Stimulated activated CD4-positive, alpha-beta T cell treated with anti-CD3 and anti-CD28 coated beads, Interleukin-1b, Interleukin-23, amount 100 ng/mL, for 48 hours (primary cell): ENCODE measurements around the gene ST7L.

Experiments used
- DNase-seq: peaks from one replicate; pipeline ENCODE4 v3.0.0-alpha.2; 2020

ST7L gene

DNA sequence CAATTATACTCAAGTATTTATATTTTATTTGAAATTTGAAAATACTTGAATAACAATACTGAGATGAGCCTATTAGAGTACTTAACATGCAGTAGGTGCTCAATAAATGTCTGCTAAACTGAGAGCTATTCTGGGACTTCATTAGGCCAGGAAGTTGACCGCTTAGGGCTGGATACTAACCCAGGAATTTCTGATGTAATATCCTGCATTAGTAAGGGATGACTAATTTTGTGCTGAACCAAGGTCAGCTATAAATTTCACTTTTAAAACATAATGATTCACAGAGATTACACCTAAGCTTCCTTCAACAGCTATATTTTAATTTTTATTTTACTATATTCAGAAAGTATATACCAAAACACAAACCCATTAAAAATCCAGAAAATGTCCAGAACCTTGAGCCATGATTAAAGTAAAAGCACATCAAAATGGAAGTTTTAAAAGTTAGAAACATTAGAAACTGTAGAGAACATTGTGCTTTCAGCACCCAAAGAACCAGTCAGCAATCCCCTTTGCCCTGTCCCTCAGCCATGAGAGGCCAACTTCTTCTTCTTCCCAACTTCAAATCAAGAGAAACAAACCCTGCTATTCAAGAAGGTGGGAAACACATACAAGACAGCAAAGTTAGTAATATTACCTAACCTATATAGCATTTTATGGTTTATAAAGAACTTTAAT, 74.8 kb downstream of the ST7L start:
- no peak for DNase-seq

DNA sequence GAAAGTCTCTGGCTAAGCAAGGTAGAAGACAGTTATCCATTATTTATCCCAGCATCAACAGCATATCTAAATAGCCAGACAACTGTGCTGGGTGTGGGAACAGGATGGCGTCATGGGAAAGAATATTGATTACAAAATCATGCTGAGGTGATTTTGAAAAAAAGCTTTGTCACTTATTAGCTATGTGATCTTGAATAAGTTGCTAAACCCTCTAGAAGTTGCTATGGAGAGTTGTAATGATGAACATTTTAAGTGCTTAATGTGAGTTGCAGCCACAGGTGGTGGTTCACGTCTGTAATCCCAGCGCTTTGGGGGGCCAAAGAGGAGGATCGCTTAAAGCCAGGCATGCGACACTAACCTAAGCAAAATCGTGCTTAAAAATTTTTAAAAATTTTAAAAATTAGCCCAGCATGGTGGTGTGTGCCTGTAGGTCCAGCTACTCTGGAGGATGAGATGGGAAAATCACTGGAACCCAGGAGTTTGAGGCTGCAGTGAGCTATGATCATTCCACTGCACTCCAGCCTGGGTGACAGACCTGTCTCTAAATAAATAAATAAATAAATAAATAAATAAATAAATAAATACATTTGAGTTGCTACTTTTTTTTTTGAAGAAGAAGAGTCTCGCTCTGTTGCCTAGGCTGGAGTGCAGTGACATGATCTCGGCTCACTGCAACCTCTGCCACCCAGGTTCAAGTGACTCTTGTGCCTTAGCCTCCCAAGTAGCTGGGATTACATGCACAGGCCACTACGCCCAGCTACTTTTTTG, 76.6 kb downstream of the ST7L start:
- DNase-seq: no peak

DNA sequence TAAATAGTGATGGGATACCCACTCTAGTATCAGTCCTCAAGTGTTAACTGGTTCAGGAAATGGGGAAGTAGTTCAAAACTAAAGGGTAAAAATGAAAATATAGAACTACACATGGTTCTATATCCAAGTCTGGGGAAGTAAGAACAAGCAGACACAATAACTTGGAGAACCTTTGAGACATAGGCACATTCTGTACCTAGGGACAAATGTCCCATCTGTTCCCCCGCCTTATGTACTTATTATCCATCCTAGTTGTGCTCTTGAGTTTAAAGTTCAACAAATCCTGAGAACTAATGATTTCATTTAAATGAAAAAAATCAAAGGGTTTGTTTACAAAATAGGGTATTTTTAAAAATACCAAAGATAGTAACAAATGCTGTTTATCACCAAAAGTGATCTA, 77.6 kb downstream of the ST7L start:
- no peak for DNase-seq

DNA sequence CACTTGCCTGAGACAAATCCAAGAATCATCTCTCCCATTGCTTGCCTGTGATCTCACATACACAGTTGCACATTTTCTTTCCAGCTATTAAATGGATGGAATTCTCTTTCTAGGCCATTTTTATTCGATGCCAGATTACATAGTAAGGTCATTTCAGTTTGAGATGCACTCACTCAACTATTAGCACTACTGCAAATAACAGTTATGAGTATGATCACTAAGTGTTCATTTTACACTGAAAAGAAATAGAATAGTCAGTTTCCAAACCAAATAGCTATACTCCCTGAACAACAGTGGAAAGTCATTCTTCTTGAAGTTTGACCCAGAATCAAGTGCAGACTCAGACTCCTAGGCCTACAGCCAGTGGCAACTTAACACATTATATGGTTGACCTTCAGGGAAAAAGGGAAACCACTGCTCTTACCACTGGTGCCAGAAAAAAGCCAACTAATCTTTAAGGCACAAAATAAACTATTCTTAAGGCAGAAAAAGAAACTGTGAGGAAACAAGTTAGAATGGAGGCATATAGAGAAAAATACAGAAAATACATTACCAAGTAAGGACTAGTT, 78.6 kb downstream of the ST7L start:
- no peak for DNase-seq

DNA sequence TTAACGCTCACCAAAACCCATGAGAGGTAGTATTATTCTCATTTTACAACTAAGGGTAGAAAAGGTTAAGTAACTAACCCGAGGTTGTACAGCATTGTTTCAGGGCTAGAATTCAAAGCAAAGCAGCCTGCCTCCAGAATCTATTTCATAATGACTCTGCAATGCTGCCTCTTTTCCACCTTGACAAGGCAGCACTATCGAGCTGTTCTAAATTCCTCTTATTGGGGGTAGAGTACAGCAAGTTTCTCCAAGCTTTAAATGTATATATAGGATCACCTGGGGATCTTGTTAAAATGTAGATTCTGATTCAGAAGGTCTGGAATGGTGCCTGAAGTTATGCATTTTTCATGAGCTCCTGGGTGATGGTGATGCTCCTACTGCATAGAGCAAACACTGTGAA, 80.1 kb downstream of the ST7L start:
- DNase-seq: no peak

DNA sequence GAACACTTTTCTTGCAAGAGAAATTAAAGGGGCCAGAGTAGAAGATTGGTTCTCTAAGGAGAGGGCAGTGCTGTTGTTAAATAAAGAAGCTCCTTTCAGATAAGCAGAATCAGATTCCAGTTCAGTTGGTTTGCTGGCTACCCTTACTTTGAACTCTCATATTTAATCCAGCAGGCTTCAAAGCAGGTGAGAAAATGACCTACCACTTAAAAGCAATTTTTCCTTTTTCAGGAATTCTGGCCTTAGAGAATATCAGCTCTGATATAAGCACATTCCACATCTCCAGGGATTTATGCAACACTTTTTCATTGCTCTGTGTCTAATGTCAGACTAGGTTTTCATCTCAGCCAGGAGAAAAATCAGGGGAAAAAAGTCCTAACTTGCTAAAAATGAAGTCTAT, 81.5 kb downstream of the ST7L start:
- DNase-seq: no peak

- no peak for DNase-seq
Measured at GRCh38 chr1:112536561-112536960, 82.4 kb downstream of the ST7L start.

GRCh38 chr1:112533029-112533428, 85.9 kb downstream of the ST7L start:
- no peak for DNase-seq

DNA sequence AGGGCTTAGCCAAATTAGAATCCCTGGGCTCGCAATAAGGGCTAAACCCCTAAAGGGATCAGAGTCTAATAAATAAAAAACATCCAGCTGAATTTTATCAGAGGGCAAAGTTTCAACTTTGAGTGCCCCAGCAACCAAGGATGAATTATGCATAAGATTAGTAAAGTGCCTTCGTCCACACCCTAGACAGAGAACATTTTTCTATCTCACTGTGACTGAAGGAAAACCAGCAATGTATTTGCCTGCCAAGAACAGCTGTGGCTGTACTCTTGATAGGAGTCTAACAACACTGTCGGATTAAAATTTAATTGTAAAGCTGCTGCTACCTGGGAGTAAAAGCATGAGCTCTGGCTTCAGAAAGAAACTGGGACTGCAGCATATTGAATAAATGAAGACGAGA, 86.9 kb downstream of the ST7L start:
- DNase-seq: no peak

DNA sequence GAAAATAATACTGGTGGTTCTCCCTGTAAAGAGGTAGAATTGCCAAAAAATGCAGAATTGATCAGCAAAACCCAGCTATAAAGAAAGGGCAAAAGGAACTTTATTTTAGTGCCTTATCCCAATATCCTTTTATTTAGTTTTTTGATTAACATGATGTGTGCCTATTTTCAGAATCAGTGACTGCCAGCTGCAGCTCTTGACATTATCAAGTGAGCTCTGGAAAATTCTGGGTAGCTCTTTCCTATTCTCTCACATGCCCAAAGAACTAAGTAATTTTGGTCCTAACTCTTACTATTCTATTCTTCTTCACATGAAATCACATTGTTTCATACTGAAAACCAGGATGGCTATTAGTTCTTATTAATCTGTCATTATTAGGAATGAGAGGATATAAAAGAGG, 88.1 kb downstream of the ST7L start:
- no peak for DNase-seq

DNA sequence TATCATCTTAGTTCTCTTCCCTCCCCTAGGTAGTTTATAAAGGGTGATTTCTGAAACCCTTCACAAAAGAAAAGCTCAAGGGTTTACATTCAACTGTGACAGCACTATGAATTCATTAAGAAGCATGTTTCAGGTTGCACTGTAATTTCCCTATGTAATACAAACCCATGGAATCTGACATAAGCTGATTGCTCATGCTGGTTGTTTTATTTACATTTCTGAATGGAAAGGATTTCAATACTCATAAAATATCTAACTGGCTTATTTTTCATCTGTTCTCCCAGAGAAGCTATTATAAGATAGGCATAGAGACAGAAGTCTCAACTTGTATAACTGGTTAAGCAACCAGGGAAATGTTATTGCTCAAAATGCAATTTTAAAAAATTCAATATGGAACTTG, 89.6 kb downstream of the ST7L start:
- no peak for DNase-seq

DNA sequence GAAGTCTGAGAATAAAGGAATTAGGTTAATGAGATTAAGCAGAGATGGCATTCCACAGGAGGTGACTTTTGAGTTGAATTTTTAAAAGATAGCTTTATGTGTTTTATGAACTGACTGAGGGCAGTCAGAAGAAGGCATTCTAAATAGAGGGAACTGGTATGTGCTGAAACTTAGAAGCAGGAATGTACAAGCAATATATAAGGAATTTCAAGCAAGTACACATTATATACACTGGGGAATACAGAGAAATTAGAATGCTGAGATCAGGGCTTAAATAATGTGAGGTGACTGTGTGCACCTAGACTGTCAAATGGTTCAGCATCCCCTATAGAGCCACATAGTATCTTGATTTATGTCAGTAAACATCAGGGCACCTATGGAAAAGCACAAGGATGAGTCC, 90.9 kb downstream of the ST7L start:
- DNase-seq: no peak

DNA sequence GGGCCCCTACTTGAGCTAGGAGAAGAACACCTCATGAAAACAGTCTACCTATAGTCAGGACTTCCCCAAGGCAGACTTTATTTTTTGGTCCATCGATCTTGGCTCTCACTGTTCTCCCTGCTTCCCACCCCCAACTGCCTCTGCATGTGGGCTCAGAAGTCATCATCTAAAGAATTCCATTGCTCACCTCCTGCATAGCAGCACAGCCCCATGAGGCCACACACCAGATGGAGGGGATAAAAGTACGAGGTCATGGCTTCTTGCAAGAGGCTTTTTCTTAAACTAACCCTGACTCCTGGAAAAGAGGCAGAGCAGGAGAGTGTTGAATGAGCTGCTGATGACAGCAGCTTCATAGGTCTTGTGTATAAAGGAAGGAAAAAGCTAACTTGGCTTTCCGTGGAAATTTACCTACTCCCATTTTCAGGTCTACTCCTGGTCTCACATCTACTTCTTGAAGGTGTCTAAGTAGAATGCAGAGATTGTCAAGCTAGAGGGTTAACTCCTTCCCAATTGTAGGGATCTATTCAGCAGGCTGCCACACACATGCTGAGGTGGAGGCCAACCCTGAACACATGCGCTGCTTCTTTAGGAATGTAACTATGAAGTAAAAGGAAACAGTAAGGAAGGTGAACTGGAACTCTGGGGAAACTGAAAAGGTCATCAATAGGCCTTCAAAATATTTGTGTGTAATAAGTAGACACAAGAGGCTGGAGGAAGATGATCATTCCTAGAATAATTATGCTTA, 91.5 kb downstream of the ST7L start:
- DNase-seq: no peak

GRCh38 chr1:112524986-112525385, 94.0 kb downstream of the ST7L start:
- no peak for DNase-seq

DNA sequence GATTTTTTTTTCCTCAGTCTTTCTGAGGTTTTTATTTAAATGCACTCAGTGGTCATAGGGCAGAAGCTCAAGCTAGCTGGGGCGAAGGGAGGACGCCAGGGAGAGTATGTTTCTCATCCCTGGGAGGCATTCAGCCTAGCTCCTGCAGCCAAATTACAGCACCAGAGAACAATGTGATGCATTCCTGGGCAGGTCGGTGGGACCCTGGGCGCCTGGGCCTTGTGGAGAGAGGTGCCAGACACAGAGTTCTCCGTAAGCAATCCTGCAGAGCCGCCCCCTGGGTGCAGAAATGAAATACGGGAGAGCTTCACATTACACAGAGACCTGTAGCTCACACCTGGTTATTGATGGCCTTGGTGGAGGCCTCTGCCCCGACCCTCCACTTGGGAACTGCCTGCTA, 94.7 kb downstream of the ST7L start:
- DNase-seq: no peak

GRCh38 chr1:112522621-112523020, 96.3 kb downstream of the ST7L start:
- no peak for DNase-seq

DNA sequence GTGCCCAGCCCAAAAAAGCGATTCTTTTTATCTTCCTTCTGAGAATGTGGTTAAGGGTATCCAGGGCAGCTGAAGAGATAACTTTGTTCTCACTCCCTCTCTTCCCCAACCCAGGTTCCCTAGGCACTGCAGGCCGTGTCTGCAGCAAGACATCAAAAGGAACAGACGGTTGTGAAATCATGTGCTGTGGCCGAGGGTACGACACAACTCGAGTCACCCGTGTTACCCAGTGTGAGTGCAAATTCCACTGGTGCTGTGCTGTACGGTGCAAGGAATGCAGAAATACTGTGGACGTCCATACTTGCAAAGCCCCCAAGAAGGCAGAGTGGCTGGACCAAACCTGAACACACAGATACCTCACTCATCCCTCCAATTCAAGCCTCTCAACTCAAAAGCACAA, 98.8 kb downstream of the ST7L start:
- no peak for DNase-seq

DNA sequence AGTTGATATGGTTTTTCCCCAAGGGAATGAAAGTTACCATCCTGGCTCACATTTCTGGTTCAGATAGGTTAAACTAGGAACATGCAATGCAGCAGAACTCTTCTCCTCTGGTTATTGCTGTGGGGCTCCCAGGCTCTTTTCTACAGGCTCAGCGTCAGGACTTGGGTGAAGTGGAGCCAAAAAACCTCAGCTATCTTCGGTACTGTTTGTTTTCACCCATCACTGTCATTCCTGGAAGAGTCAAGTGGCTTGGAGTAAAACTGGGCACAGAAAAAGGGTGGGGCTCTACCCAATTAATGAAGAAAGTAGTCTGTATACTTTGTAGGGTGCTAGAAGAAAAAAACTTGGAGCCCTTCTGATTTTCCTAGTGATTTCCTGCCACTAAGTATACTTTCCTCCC, 100.8 kb downstream of the ST7L start:
- no peak for DNase-seq

DNA sequence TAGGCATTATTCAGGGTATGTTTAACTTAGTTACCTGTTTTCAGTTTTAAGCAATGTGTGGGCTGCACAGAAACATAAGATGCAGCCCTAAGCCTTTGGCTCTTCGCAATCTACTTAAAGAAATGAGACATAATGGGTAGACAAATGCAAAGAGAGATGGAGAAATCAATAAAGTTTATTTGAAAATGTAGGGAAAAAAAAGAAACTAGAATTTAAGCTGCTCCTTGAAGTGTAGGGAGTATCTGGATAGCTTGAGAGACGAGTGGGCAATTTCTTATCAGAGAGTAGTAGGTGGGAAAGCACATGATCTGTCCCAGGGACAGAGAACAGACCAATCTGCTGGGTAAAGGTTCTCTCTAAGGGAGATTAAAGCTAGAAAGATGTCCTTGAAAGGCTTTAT, 101.3 kb downstream of the ST7L start:
- DNase-seq: no peak

DNA sequence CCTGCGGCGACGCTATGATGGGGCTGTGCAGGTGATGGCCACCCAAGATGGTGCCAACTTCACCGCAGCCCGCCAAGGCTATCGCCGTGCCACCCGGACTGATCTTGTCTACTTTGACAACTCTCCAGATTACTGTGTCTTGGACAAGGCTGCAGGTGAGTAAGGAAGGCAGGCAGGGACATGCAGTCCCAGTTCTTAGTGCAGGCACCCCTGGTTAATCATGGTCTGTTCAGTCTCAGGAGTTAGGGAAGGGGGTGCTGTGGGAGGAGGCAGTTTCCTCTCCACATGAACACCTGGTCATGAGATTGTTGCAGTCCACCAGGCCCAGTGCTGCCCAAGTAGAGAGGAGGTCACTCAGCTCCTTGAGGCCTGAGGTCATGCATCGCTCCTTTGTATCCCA, 101.7 kb downstream of the ST7L start:
- no peak for DNase-seq

GRCh38 chr1:112516141-112516540, 102.8 kb downstream of the ST7L start:
- no peak for DNase-seq

- no peak for DNase-seq
Measured at GRCh38 chr1:112515311-112516009, 103.5 kb downstream of the ST7L start.

DNA sequence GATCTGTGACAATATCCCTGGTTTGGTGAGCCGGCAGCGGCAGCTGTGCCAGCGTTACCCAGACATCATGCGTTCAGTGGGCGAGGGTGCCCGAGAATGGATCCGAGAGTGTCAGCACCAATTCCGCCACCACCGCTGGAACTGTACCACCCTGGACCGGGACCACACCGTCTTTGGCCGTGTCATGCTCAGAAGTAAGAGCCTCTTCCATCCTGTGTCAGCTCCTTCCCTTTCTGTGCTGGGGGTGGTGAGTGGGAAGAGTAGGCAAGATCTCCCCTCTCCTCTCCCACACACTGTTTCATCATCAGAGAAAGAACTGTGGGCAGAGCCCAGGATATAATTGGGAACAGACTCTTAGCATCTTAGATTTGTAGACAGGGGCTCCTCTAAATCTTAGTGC, 104.0 kb downstream of the ST7L start:
- DNase-seq: no peak
